ENCODE results near the gene LGALS3. TPM values are rescaled to one million over a fixed set of nuclear protein-coding genes. Genes with fewer than 3 reads are reported as not detected.

The LGALS3 gene
- total RNA-seq, 8 experiments from 2014 or later, result 0.54 to 47.2 (median 16.2) TPM

DNA sequence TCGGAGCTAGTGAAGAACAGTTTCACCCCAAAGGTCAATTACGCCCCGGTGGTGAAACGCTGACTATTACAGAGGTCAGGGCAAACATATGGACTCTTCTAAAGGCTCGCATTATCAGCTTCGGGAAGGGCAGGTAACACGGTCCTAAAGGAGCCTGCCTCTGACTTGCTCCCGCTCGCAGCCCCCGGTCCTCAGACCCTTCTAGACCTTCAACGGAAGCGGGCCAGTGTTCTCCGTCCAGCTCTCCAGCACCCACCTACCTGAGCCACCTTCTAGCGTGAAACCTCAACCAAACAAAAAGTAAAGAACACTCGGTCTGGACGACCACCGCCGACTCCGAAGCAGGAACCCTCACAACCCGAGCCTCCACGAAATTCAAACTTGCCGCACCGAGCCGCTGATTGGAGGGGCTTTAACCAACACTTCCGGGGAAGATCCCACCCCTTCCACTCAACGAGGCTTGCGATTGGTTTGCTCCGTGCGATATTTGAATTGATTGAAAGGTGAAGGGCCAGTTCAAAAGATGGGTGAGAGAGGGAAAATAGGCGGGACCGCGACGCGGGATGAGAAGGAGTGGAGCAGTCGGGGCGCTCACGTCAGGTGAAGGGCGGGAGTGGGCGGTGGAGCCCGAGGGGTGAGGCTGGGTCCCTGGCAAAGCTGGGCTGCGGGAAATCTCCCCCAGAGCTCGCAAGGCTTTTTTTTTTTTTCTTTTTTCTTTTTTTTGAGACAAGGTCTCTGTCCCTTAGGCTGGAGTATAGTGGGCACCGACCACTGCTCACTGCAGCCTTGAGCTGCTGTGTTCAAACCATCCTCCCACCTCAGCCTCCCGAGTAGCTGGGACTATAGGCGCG, 62.4 kb downstream of the LGALS3 start, which contains the start of gene DLGAP5:
TSS of gene DLGAP5 (minus strand) at position 383 of the 851 bp plus-strand sequence. CDS start 2,406 bp downstream, outside the sequence.
- Histone ChIP-seq H3K4me3 (peak within 1 kb of the TSS; percentile 42 to 61 (median 52)), H3K27ac (peak within 1 kb of the TSS; percentile 49 to 52), H3K4me1 (replicated peaks in 1 of 2) (peaks cover 0 to 2% of the 10 kb centered on the region in 2 donors)
- WGBS, 10 experiments, result 0 to 13% (median 0%) methylated on average over 2 to 18 of the region's 46 CpGs; no CpG with 5 or more reads in 2 of the 10 experiments
- in situ Hi-C loops (cut with MboI; ENCODE audit: low pct_unique_long_range_greater_than_20kb in 2 of 9, low sequenced_read_pairs in 9 of 9, unreplicated experiment in 9 of 9), result no loop called here
- peak; percentile 98 to 100 (median 99) for ATAC-seq (replicated peaks in 6 of 8)

GRCh38 chr14:55192054-55192621, 63.1 kb downstream of the LGALS3 start:
- Histone ChIP-seq H3K27ac (peak overlapping the region; percentile 49 to 52), H3K4me1 (replicated peaks in 1 of 2) (peaks cover 0 to 2% of the 10 kb centered on the region in 2 donors), H3K4me3 (peak overlapping the region; percentile 42 to 61 (median 52))
- 54 to 98% (median 68%) methylated on average over 6 to 11 of the region's 11 CpGs; no CpG with 5 or more reads in 1 of the 10 experiments for WGBS, 10 experiments
- in situ Hi-C loops (cut with MboI; ENCODE audit: low pct_unique_long_range_greater_than_20kb in 2 of 9, low sequenced_read_pairs in 9 of 9, unreplicated experiment in 9 of 9), result no loop called here
- no peak for ATAC-seq (replicated peaks in 6 of 8)

DNA sequence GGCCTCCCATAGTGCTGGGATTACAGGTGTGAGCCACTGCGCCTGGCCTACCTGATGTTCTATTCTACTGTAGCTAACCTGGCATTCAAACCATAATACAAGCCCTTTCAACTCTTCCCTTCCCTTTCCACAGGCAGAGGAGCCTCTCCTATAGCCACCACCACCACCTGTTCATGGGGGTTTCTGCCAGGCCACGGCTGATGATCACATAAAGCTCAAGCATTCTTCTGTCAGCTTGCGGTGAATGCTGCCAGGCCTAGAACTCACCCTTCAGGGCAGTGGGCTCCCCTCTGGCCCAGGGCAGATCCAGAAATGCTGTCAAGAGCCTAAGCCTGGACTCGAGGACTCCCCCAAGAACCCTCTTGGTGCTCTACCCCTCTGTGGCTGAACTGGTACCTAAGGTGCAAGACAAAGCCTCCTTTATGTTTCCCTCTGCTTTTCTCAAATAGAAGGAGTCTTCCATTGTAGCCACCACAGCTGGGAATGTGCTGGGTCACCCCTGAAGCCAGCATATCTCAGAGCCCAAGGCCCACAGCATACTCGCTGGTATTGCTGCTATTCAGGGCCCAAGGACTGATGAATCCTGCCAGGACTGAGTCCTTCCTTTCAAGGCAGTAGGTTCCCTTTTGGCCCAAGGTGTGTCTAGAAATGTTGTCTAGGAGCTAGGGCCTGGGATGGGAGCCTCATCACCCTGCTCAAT, 65.8 kb downstream of the LGALS3 start:
- Histone ChIP-seq H3K4me3 (no peak overlapping the region), H3K4me1 (replicated peaks in 1 of 2) (peaks cover 0 to 2% of the 10 kb centered on the region in 2 donors), H3K27ac (no peak overlapping the region)
- 20 to 100% (median 86%) methylated on average over 1 to 3 of the region's 5 CpGs; no CpG with 5 or more reads in 3 of the 10 experiments for WGBS, 10 experiments
- in situ Hi-C loops (cut with MboI; ENCODE audit: low pct_unique_long_range_greater_than_20kb in 2 of 9, low sequenced_read_pairs in 9 of 9, unreplicated experiment in 9 of 9), result no loop called here
- ATAC-seq (replicated peaks in 6 of 8), result no peak

Other genes with a start within 250 kb of the LGALS3 start
- 10 to 100 TPM in 4 of 8 experiments, 1 to 10 TPM in 4; 1.9 to 28.8 (median 8.8) TPM for gene GCH1, start 226.4 kb upstream of the LGALS3 start, total RNA-seq
- gene WDHD1, start 102.2 kb upstream of the LGALS3 start, total RNA-seq, result 10 to 100 TPM in 3 of 8 experiments, 1 to 10 TPM in 5; 2.0 to 22.1 (median 8.6) TPM
- gene SOCS4, start 102.0 kb upstream of the LGALS3 start, total RNA-seq, result 10 to 100 TPM; 19.6 to 32.4 (median 23.8) TPM
- gene MAPK1IP1L, start 77.6 kb upstream of the LGALS3 start, total RNA-seq, result 10 to 100 TPM; 22.6 to 95.9 (median 42.7) TPM
- gene DLGAP5, start 62.3 kb downstream of the LGALS3 start, total RNA-seq, result 10 to 100 TPM in 3 of 8 experiments, 1 to 10 TPM in 4, under 1 TPM in 1; 0.10 to 48.5 (median 2.7) TPM
- gene FBXO34, start 142.2 kb downstream of the LGALS3 start, total RNA-seq, result 10 to 100 TPM; 14.1 to 31.9 (median 20.6) TPM